ENCODE data around the gene NUDT15. TPM values are rescaled to one million over a fixed set of nuclear protein-coding genes. Genes with fewer than 3 reads are reported as not detected.

The NUDT15 gene
- polyA plus RNA-seq, 1 donor from 2014 or later = 23.0 TPM

- Histone ChIP-seq H3K9ac (ENCODE audit: low read length) (no peak overlapping the region), H3K9me3 (ENCODE audit: low read length) (no peaks in the 10 kb centered on the region), H3K4me2 (ENCODE audit: low read length) (no peak overlapping the region), H3F3A (ENCODE audit: insufficient read depth, low read length, poor library complexity, severe bottlenecking) (no peaks in the 10 kb centered on the region), H3K9me2 (ENCODE audit: insufficient read depth, low read length) (no peaks in the 10 kb centered on the region), H3K4me3 (ENCODE audit: low read length) (no peak overlapping the region), H3K27ac (ENCODE audit: low read length) (no peak overlapping the region), H3K79me2 (replicated peaks; ENCODE audit: insufficient read depth, low read length) (no peaks in the 10 kb centered on the region), H4K20me1 (ENCODE audit: insufficient read depth) (no peaks in the 10 kb centered on the region), H3K36me3 (ENCODE audit: insufficient read depth, low read length) (no peaks in the 10 kb centered on the region), H2AFZ (ENCODE audit: low read depth, low read length) (no peak overlapping the region), H3K27me3 (ENCODE audit: insufficient read depth, low read depth, low read length) (no peaks in the 10 kb centered on the region)
- TF ChIP-seq, protein P1, sequence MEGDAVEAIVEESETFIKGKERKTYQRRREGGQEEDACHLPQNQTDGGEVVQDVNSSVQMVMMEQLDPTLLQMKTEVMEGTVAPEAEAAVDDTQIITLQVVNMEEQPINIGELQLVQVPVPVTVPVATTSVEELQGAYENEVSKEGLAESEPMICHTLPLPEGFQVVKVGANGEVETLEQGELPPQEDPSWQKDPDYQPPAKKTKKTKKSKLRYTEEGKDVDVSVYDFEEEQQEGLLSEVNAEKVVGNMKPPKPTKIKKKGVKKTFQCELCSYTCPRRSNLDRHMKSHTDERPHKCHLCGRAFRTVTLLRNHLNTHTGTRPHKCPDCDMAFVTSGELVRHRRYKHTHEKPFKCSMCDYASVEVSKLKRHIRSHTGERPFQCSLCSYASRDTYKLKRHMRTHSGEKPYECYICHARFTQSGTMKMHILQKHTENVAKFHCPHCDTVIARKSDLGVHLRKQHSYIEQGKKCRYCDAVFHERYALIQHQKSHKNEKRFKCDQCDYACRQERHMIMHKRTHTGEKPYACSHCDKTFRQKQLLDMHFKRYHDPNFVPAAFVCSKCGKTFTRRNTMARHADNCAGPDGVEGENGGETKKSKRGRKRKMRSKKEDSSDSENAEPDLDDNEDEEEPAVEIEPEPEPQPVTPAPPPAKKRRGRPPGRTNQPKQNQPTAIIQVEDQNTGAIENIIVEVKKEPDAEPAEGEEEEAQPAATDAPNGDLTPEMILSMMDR (IDR thresholded peaks at IDR 0.05; ENCODE audit: poor library complexity, severe bottlenecking) = no peak
- TF ChIP-seq POLR2AphosphoS5 (IDR thresholded peaks at IDR 0.05) (no peak), MXI1 (conservative IDR thresholded peaks at IDR 0.05; ENCODE audit: poor library complexity, severe bottlenecking) (no peak), RAD21 (conservative IDR thresholded peaks at IDR 0.05) (no peak), EP300 (conservative IDR thresholded peaks at IDR 0.05; ENCODE audit: poor library complexity, severe bottlenecking) (no peak), EZH2 (IDR thresholded peaks at IDR 0.05; ENCODE audit: borderline replicate concordance, insufficient read depth, low read length, poor library complexity, severe bottlenecking) (no peak), TAF1 (IDR thresholded peaks at IDR 0.05; ENCODE audit: low read depth) (no peak), SMC3 (conservative IDR thresholded peaks at IDR 0.05; ENCODE audit: poor library complexity) (no peak)
- TF ChIP-seq, protein P2, sequence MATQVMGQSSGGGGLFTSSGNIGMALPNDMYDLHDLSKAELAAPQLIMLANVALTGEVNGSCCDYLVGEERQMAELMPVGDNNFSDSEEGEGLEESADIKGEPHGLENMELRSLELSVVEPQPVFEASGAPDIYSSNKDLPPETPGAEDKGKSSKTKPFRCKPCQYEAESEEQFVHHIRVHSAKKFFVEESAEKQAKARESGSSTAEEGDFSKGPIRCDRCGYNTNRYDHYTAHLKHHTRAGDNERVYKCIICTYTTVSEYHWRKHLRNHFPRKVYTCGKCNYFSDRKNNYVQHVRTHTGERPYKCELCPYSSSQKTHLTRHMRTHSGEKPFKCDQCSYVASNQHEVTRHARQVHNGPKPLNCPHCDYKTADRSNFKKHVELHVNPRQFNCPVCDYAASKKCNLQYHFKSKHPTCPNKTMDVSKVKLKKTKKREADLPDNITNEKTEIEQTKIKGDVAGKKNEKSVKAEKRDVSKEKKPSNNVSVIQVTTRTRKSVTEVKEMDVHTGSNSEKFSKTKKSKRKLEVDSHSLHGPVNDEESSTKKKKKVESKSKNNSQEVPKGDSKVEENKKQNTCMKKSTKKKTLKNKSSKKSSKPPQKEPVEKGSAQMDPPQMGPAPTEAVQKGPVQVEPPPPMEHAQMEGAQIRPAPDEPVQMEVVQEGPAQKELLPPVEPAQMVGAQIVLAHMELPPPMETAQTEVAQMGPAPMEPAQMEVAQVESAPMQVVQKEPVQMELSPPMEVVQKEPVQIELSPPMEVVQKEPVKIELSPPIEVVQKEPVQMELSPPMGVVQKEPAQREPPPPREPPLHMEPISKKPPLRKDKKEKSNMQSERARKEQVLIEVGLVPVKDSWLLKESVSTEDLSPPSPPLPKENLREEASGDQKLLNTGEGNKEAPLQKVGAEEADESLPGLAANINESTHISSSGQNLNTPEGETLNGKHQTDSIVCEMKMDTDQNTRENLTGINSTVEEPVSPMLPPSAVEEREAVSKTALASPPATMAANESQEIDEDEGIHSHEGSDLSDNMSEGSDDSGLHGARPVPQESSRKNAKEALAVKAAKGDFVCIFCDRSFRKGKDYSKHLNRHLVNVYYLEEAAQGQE (IDR thresholded peaks at IDR 0.05; ENCODE audit: borderline replicate concordance) = no peak
Measured at GRCh38 chr13:48014359-48014758, 23.2 kb upstream of the NUDT15 start.

DNA sequence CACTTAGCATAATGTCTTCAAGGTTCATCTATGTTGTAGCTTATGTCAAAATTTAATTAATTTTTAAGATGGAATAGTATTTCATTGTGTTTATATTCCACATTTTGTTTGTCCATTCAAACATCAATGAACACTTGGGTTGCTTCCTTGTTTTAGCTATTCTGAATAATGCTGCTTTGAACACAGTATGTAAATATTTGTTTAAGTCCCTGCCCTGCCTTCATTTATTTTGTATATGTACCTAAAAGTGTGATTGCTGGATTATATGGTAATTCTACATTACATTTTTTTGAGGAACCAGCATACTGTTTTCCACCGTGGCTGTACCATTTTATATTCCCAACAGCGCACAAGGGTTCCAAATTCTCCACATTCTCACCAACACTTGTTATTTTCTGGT, 18.9 kb upstream of the NUDT15 start:
- no peaks in the 10 kb centered on the region for H3K9me2 ChIP-seq (ENCODE audit: insufficient read depth, low read length)
- no peak overlapping the region for H3K4me2 ChIP-seq (ENCODE audit: low read length)
- no peaks in the 10 kb centered on the region for H3K79me2 ChIP-seq (replicated peaks; ENCODE audit: insufficient read depth, low read length)

More for the DNA sequence above, 18.9 kb upstream of the NUDT15 start:
- Histone ChIP-seq H3K9ac (ENCODE audit: low read length) (no peak overlapping the region), H3K9me3 (ENCODE audit: low read length) (no peaks in the 10 kb centered on the region), H3K36me3 (ENCODE audit: insufficient read depth, low read length) (no peaks in the 10 kb centered on the region), H4K20me1 (ENCODE audit: insufficient read depth) (no peaks in the 10 kb centered on the region), H3K27ac (ENCODE audit: low read length) (no peak overlapping the region), H3K4me3 (ENCODE audit: low read length) (no peak overlapping the region), H3K27me3 (ENCODE audit: insufficient read depth, low read depth, low read length) (no peaks in the 10 kb centered on the region), H3F3A (ENCODE audit: insufficient read depth, low read length, poor library complexity, severe bottlenecking) (no peaks in the 10 kb centered on the region), H2AFZ (ENCODE audit: low read depth, low read length) (no peak overlapping the region)
- TF ChIP-seq, protein P2 (IDR thresholded peaks at IDR 0.05; ENCODE audit: borderline replicate concordance) = no peak
- no peak for TF ChIP-seq RAD21 (conservative IDR thresholded peaks at IDR 0.05)
- no peak for TF ChIP-seq TAF1 (IDR thresholded peaks at IDR 0.05; ENCODE audit: low read depth)
- TF ChIP-seq SMC3 (conservative IDR thresholded peaks at IDR 0.05; ENCODE audit: poor library complexity) = no peak
- TF ChIP-seq MXI1 (conservative IDR thresholded peaks at IDR 0.05; ENCODE audit: poor library complexity, severe bottlenecking) = no peak
- TF ChIP-seq EP300 (conservative IDR thresholded peaks at IDR 0.05; ENCODE audit: poor library complexity, severe bottlenecking) = no peak
- TF ChIP-seq, protein P1 (IDR thresholded peaks at IDR 0.05; ENCODE audit: poor library complexity, severe bottlenecking) = no peak
- no peak for TF ChIP-seq POLR2AphosphoS5 (IDR thresholded peaks at IDR 0.05)
- TF ChIP-seq EZH2 (IDR thresholded peaks at IDR 0.05; ENCODE audit: borderline replicate concordance, insufficient read depth, low read length, poor library complexity, severe bottlenecking) = no peak
